ENCODE data around the gene ALPI. TPM values are rescaled to one million over a fixed set of nuclear protein-coding genes. Genes with fewer than 3 reads are reported as not detected.

Gene ALPI
- total RNA-seq, 1 experiment from 2014 or later: not detected

DNA sequence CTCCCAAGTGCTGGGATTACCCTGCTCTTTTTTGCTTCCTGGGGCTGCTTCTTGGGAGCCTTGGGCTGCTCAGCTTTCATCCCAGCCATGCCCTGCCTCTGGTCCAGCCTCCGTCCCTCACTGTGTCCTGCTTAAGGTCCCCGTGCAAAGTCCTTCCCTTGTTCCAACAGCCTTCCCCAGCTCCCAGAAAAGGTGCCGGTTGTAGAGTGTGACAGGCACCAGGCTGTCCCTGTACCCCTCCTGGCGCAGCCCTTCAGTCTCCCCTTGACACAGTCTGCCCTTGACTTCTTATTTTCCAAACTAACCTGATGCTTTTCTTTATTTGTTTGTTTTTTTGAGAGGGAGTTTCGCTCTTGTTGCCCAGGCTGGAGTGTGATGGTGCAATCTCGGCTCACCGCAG, 20.1 kb upstream of the ALPI start:
- H3K4me3 ChIP-seq: no peak overlapping the region

DNA sequence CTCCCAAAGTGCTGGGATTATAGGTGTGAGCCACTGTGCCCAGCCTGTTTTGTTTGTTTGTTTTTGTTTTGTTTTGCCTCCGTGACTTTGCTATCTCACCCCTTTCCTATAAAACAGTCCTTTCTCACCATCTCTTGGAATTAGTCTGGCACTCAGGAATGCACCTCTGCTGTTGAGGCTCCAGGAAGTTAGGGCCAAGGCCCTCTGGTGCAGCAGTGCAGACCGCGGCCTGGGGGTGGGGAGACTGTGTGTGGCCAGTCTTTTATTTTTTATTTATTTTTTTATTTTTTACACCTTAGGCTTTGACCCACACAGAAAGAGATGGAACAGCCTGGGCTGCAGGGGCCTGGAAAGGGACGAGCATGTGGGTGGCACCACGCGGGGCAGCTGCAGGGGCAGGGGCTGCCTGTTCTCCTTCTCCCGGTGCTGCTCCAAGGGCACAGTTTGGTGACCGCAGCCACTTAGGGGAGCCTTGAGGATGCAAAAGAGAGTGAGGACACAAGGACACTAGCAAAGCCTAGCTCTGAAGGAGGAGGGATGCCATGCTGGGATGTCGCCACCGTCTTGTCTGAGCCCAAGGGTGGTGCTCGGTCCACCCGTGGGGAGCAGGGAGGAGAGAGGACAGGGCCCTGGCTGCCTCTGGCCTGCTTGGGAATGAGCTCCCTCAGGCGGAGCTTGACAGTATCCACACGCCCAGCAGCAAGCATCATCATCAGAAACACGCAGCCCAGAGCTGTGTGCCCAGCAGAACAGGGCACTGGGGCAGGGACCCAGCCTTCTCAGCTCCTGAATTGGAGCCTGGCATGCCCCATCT, 19.4 kb upstream of the ALPI start:
- H3K27me3 ChIP-seq (ENCODE audit: insufficient read depth, low read depth): no peaks in the 10 kb centered on the region
- H4K20me1 ChIP-seq (ENCODE audit: insufficient read depth): no peaks in the 10 kb centered on the region
- H3F3A ChIP-seq (ENCODE audit: insufficient read depth, low read depth): no peaks in the 10 kb centered on the region
- BruUV-seq (replicated peaks): no TSS peak
- H3K9me3 ChIP-seq (ENCODE audit: insufficient read depth, low read depth): no peaks in the 10 kb centered on the region
- peak overlapping the region; percentile 11; the same call in 1 of the 2 replicates for H3K4me2 ChIP-seq
- ChIA-PET CTCF (interaction anchor here (0.6 to 0.7 kb wide), 2 partner anchors 11 to 266 kb away, joined by 3 read pairs; no protein-coding TSS in a partner anchor), POLR2A (ENCODE audit: unreplicated experiment) (no interaction called here)
- peak overlapping the region; percentile 67; the same call in 1 of the 2 replicates for H3K27ac ChIP-seq
- H3K4me1 ChIP-seq (replicated peaks; ENCODE audit: insufficient read depth): peaks cover 10% of the 10 kb centered on the region
- H3K79me2 ChIP-seq (ENCODE audit: low read depth): no peaks in the 10 kb centered on the region
- H3K4me3 ChIP-seq: no peak overlapping the region
- H2AFZ ChIP-seq: no peak overlapping the region
- peak in 1 of 2 experiments; percentile 80 for DNase-seq
- H3K36me3 ChIP-seq (ENCODE audit: low read depth): no peaks in the 10 kb centered on the region
- no peak for TF ChIP-seq CTCF (conservative IDR thresholded peaks at IDR 0.05)
- no peak for TF ChIP-seq EZH2 (IDR thresholded peaks at IDR 0.05; ENCODE audit: low read depth)
- H3K9me2 ChIP-seq (ENCODE audit: insufficient read depth): no peaks in the 10 kb centered on the region
- intact Hi-C loops (cut with micrococcal nuclease; ENCODE audit: unreplicated experiment): loop anchor here (5.0 kb wide), 3 partner anchors 49 to 109 kb away; no protein-coding TSS in a partner anchor

More for the DNA sequence above, 20.1 kb upstream of the ALPI start:
- POLR2A ChIA-PET (ENCODE audit: unreplicated experiment): no interaction called here
- H3K27ac ChIP-seq: peak overlapping the region; percentile 67
- peak overlapping the region; percentile 11; the same call in 1 of the 2 replicates for H3K4me2 ChIP-seq
- intact Hi-C loops (cut with micrococcal nuclease; ENCODE audit: unreplicated experiment): loop anchor here (5.0 kb wide), 3 partner anchors 49 to 109 kb away; no protein-coding TSS in a partner anchor
- no peaks in the 10 kb centered on the region for H3K9me2 ChIP-seq (ENCODE audit: insufficient read depth)
- no peak for DNase-seq
- CTCF ChIA-PET: no interaction called here
- H3K9me3 ChIP-seq (ENCODE audit: insufficient read depth, low read depth): no peaks in the 10 kb centered on the region
- H4K20me1 ChIP-seq (ENCODE audit: insufficient read depth): no peaks in the 10 kb centered on the region
- no TSS peak for BruUV-seq (replicated peaks)
- H3K4me1 ChIP-seq (replicated peaks; ENCODE audit: insufficient read depth): peaks cover 10% of the 10 kb centered on the region
- no peaks in the 10 kb centered on the region for H3F3A ChIP-seq (ENCODE audit: insufficient read depth, low read depth)
- no peaks in the 10 kb centered on the region for H3K79me2 ChIP-seq (ENCODE audit: low read depth)
- H3K36me3 ChIP-seq (ENCODE audit: low read depth): no peaks in the 10 kb centered on the region
- no peak overlapping the region for H2AFZ ChIP-seq
- no peaks in the 10 kb centered on the region for H3K27me3 ChIP-seq (ENCODE audit: insufficient read depth, low read depth)
- no peak for TF ChIP-seq CTCF (conservative IDR thresholded peaks at IDR 0.05)
- no peak for TF ChIP-seq EZH2 (IDR thresholded peaks at IDR 0.05; ENCODE audit: low read depth)

- intact Hi-C loops (cut with micrococcal nuclease; ENCODE audit: unreplicated experiment): loop anchor here (5.0 kb wide), 3 partner anchors 50 to 110 kb away; no protein-coding TSS in a partner anchor
- peaks cover 10% of the 10 kb centered on the region for H3K4me1 ChIP-seq (replicated peaks; ENCODE audit: insufficient read depth)
- CTCF ChIA-PET: interaction anchor here (0.6 to 0.7 kb wide), 2 partner anchors 11 to 267 kb away, joined by 3 read pairs; no protein-coding TSS in a partner anchor
- H3K36me3 ChIP-seq (ENCODE audit: low read depth): no peaks in the 10 kb centered on the region
- DNase-seq: no peak
- H3K4me3 ChIP-seq: no peak overlapping the region
- H3K9me3 ChIP-seq (ENCODE audit: insufficient read depth, low read depth): no peaks in the 10 kb centered on the region
- H3K27ac ChIP-seq: no peak overlapping the region
- no peak overlapping the region for H2AFZ ChIP-seq
- H3K27me3 ChIP-seq (ENCODE audit: insufficient read depth, low read depth): no peaks in the 10 kb centered on the region
- H3F3A ChIP-seq (ENCODE audit: insufficient read depth, low read depth): no peaks in the 10 kb centered on the region
- H3K9me2 ChIP-seq (ENCODE audit: insufficient read depth): no peaks in the 10 kb centered on the region
- H4K20me1 ChIP-seq (ENCODE audit: insufficient read depth): no peaks in the 10 kb centered on the region
- TF ChIP-seq CTCF (conservative IDR thresholded peaks at IDR 0.05) (no peak), EZH2 (IDR thresholded peaks at IDR 0.05; ENCODE audit: low read depth) (no peak)
- BruUV-seq (replicated peaks): no TSS peak
- POLR2A ChIA-PET (ENCODE audit: unreplicated experiment): no interaction called here
- H3K4me2 ChIP-seq: no peak overlapping the region
- no peaks in the 10 kb centered on the region for H3K79me2 ChIP-seq (ENCODE audit: low read depth)
These were observed 18.8 kb upstream of the ALPI start for GRCh38 chr2:232437195-232437571.

Measured in PC-9 (cell line).